SK-N-SH treated with all-trans-retinoic acid at 6 μM for 48 hours (cell line): ENCODE measurements around the gene ZFP3.

Experiments
- ATAC-seq: fragments of 200-7000 bp; cut with Tn5 transposase; 3 replicates; pipeline ENCODE4 v1.9.1; 2020; ENCODE audit warnings: mild to moderate bottlenecking, moderate library complexity
- ARNTL ChIP-seq: fragments of 450-650 bp; formaldehyde crosslinking; IDR thresholded peaks from 2 replicates; pipeline ENCODE4 v1.5.0; 2020; ENCODE audit warnings: low read depth, mild to moderate bottlenecking, moderate library complexity, borderline replicate concordance
- BACH2 ChIP-seq: fragments of 250-450 bp; sonication (Bioruptor Pico); IDR thresholded peaks from 2 replicates; pipeline ENCODE4 v1.9.0; 2021; ENCODE audit warnings: mild to moderate bottlenecking, borderline replicate concordance
- CSDC2 ChIP-seq: fragments of 250-450 bp; sonication (Bioruptor Pico); IDR thresholded peaks from 2 replicates; pipeline ENCODE4 v1.5.0; 2020; ENCODE audit warnings: mild to moderate bottlenecking, moderate library complexity
- ESRRG ChIP-seq: fragments of 250-450 bp; sonication (Bioruptor Pico); IDR thresholded peaks from 2 replicates; pipeline ENCODE4 v1.6.1; 2021; ENCODE audit warnings: mild to moderate bottlenecking
- GLIS3 ChIP-seq: fragments of 250-450 bp; sonication (Bioruptor Pico); IDR thresholded peaks from 2 replicates; pipeline ENCODE4 v1.5.0; 2020; ENCODE audit warnings: mild to moderate bottlenecking, moderate library complexity
- OSR1 ChIP-seq: fragments of 250-450 bp; sonication (Bioruptor Pico); IDR thresholded peaks from 2 replicates; pipeline ENCODE4 v1.8.0; 2022; ENCODE audit warnings: moderate library complexity, mild to moderate bottlenecking, inconsistent platforms
- RARB ChIP-seq: fragments of 250-450 bp; sonication (Bioruptor Pico); IDR thresholded peaks from 2 replicates; pipeline ENCODE4 v1.8.0; 2021; ENCODE audit warnings: mild to moderate bottlenecking, moderate library complexity
- SNAI2 ChIP-seq: fragments of 250-450 bp; sonication (Bioruptor Pico); IDR thresholded peaks from 2 replicates; pipeline ENCODE4 v1.5.0; 2020; ENCODE audit warnings: mild to moderate bottlenecking, moderate library complexity
- ZFP3 ChIP-seq: fragments of 250-450 bp; sonication (Bioruptor Pico); IDR thresholded peaks from 2 replicates; pipeline ENCODE4 v1.5.0; 2020; ENCODE audit warnings: mild to moderate bottlenecking, moderate library complexity
- ZFP30 ChIP-seq: fragments of 450-650 bp; formaldehyde crosslinking; IDR thresholded peaks from 2 replicates; pipeline ENCODE4 v1.5.0; 2022; ENCODE audit warnings: mild to moderate bottlenecking, moderate library complexity
- ZNF565 ChIP-seq: fragments of 450-650 bp; formaldehyde crosslinking; conservative IDR thresholded peaks from 2 replicates; pipeline ENCODE4 v1.5.0; 2020; ENCODE audit warnings: low read depth, mild to moderate bottlenecking, moderate library complexity
- ZNF8 ChIP-seq: fragments of 450-650 bp; formaldehyde crosslinking; IDR thresholded peaks from 2 replicates; pipeline ENCODE4 v1.5.0; 2020; ENCODE audit warnings: mild to moderate bottlenecking, moderate library complexity
- TF ChIP-seq, protein P1 (sequence below): fragments of 250-450 bp; sonication (Bioruptor Pico); IDR thresholded peaks from 2 replicates; pipeline ENCODE4 v1.5.0; 2020; ENCODE audit warnings: mild to moderate bottlenecking, moderate library complexity
- TF ChIP-seq, protein P2 (sequence below): fragments of 250-450 bp; sonication (Bioruptor Pico); IDR thresholded peaks from 2 replicates; pipeline ENCODE4 v1.8.0; 2020; ENCODE audit warnings: mild to moderate bottlenecking, moderate library complexity, borderline replicate concordance
- TF ChIP-seq, protein P3 (sequence below): fragments of 250-450 bp; sonication (Bioruptor Pico); IDR thresholded peaks from 2 replicates; pipeline ENCODE4 v1.8.0; 2021; ENCODE audit warnings: low read depth, mild to moderate bottlenecking, moderate library complexity, borderline replicate concordance
- TF ChIP-seq, protein P4 (sequence below): fragments of 250-450 bp; sonication (Bioruptor Pico); IDR thresholded peaks from 2 replicates; pipeline ENCODE4 v1.5.1; 2021; ENCODE audit warnings: mild to moderate bottlenecking, moderate library complexity
- TF ChIP-seq, protein P5 (sequence below): fragments of 250-450 bp; sonication (Bioruptor Pico); IDR thresholded peaks from 2 replicates; pipeline ENCODE4 v1.5.1; 2020; ENCODE audit warnings: low read depth, mild to moderate bottlenecking, moderate library complexity

The ZFP3 gene

DNA sequence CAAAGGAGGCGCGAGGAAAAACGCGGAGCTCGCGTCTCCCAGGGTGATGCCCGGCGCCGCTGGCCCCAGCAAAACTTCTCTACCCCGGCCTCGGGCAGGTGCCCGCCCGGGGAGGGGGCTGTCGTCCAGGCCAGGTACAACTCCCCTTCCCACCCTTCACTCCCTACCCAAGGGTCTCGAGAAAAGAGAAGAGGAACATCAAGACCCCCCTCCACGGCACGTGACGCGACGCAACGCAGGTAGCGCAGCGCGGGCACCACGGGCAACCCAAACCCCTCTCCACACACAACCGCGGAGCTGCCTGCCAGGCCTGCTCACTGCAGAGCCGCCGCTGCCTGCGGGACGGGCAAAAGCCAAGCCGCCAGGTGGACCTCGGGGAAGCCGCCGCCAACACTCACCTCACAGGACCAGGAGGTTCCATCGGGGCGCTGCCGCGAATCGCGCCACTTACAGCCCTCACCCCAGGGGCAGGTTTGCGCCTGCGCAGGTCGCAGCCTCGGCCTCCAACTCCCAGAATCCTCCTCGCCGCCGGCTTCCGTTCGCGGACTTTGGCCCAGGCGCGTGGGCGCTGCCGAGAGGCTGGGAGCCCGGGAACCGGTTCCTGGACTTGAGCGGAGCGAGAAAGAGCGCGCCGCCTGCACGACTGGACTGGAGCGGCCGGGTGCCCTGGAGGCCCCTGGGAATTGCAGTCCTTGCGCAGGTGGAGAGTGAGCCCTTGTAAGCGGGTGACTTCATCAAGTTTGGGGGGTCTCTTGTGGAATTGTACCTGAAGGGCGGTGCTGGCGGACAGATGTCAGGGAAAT is 33.3 kb downstream of the ZFP3 start, which contains the start of gene ZNF232:
TSS of gene ZNF232 (minus strand) at position 477 of the 803 bp plus-strand sequence. CDS start at position 421, 56 bp downstream.
- 0 out of 2 replicates have a peak, but pooled peaks have one; percentile 70 for TF ChIP-seq CSDC2 (CRISPR knock-in tag)
- TF ChIP-seq, protein P1, sequence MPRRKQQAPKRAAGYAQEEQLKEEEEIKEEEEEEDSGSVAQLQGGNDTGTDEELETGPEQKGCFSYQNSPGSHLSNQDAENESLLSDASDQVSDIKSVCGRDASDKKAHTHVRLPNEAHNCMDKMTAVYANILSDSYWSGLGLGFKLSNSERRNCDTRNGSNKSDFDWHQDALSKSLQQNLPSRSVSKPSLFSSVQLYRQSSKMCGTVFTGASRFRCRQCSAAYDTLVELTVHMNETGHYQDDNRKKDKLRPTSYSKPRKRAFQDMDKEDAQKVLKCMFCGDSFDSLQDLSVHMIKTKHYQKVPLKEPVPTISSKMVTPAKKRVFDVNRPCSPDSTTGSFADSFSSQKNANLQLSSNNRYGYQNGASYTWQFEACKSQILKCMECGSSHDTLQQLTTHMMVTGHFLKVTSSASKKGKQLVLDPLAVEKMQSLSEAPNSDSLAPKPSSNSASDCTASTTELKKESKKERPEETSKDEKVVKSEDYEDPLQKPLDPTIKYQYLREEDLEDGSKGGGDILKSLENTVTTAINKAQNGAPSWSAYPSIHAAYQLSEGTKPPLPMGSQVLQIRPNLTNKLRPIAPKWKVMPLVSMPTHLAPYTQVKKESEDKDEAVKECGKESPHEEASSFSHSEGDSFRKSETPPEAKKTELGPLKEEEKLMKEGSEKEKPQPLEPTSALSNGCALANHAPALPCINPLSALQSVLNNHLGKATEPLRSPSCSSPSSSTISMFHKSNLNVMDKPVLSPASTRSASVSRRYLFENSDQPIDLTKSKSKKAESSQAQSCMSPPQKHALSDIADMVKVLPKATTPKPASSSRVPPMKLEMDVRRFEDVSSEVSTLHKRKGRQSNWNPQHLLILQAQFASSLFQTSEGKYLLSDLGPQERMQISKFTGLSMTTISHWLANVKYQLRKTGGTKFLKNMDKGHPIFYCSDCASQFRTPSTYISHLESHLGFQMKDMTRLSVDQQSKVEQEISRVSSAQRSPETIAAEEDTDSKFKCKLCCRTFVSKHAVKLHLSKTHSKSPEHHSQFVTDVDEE (CRISPR knock-in tag): 0 out of 2 replicates have a peak, but pooled peaks have one; percentile 20
- TF ChIP-seq, protein P2, sequence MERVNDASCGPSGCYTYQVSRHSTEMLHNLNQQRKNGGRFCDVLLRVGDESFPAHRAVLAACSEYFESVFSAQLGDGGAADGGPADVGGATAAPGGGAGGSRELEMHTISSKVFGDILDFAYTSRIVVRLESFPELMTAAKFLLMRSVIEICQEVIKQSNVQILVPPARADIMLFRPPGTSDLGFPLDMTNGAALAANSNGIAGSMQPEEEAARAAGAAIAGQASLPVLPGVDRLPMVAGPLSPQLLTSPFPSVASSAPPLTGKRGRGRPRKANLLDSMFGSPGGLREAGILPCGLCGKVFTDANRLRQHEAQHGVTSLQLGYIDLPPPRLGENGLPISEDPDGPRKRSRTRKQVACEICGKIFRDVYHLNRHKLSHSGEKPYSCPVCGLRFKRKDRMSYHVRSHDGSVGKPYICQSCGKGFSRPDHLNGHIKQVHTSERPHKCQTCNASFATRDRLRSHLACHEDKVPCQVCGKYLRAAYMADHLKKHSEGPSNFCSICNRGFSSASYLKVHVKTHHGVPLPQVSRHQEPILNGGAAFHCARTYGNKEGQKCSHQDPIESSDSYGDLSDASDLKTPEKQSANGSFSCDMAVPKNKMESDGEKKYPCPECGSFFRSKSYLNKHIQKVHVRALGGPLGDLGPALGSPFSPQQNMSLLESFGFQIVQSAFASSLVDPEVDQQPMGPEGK: no peak
- ATAC-seq: peak; percentile 98

DNA sequence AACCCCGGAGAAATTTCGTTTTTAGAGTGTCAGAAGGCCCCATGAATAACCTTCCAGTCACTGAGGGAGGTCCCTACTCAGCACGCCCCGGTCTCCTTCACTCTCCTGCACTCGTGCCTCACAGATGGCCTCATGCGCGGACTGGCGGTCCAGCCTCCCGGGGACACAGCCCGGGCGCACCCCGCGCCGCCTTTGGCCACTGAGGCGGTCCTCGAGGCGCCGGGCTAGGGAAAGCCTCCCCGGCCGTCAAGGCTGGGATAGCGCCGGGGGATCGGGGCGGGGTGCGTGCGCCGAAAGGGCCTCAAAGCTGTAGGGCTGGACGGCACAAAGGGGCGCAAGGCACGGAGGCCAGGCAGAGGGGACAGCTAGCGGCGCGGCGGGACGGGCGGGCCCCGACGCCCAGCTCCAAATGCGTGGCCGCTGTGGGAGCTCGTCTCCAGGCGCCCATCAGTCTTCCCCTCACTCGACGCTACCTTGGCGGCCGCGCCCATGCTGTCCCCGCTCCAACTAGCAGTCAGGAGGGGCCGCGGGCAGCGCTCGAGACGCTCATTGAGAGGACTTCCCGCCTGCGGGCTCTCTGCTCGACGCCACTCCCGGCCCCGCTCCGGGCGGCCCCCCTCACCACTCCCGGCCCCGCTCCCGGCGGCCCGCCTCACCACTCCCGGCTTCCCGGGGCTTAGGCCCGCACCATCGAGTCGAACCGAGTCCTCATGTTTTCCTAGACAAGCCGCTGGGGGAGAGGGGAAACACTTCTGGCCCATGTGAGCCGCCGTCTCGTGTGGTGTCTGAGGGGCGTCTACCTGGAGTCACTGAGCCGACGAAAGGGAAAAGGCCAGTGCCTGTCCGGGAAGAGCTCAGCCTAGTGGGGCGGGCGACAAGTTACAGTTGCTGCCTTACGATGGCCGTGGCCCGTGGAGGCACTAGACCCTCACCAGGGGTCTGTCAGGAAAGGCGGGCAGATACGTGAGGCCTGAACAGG is 37.7 kb downstream of the ZFP3 start, which contains the start of gene USP6:
TSS of gene USP6 (plus strand) at position 360 of the 979 bp plus-strand sequence. CDS start 14,336 bp downstream, outside the sequence.
- ATAC-seq: no peak
- no peak for TF ChIP-seq BACH2 (CRISPR knock-in tag)
- TF ChIP-seq ZFP30 (CRISPR knock-in tag): no peak
- no peak for TF ChIP-seq SNAI2 (CRISPR knock-in tag)
- TF ChIP-seq ZNF565 (CRISPR knock-in tag): no peak
- TF ChIP-seq ESRRG (CRISPR knock-in tag): no peak
- no peak for TF ChIP-seq ZFP3 (CRISPR knock-in tag)

DNA sequence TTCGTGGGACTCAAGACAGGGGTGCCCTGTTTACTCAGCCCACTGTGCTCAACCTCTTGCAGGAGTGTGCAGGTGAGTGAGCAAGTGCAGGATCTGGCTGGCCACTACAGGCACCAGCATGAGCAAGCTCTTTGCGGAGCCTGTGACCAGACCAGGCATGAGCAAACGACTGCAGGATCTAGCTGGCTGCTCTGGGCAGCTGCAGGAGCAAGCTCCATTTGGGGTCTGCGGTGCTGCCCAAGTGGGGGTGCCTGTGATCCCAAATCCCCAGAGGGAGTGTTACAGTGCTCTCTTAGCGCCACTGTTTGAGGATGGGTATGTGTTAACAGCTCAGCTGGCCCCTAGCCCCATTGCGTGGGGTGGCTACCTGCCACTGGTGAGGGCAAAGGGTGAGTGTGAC is 40.0 kb downstream of the ZFP3 start:
- TF ChIP-seq, protein P2: no peak
- no peak for TF ChIP-seq ZFP30 (CRISPR knock-in tag)
- TF ChIP-seq GLIS3 (CRISPR knock-in tag): no peak
- TF ChIP-seq ZFP3 (CRISPR knock-in tag): no peak
- TF ChIP-seq, protein P3, sequence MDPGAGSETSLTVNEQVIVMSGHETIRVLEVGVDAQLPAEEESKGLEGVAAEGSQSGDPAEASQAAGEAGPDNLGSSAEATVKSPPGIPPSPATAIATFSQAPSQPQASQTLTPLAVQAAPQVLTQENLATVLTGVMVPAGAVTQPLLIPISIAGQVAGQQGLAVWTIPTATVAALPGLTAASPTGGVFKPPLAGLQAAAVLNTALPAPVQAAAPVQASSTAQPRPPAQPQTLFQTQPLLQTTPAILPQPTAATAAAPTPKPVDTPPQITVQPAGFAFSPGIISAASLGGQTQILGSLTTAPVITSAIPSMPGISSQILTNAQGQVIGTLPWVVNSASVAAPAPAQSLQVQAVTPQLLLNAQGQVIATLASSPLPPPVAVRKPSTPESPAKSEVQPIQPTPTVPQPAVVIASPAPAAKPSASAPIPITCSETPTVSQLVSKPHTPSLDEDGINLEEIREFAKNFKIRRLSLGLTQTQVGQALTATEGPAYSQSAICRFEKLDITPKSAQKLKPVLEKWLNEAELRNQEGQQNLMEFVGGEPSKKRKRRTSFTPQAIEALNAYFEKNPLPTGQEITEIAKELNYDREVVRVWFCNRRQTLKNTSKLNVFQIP: no peak
- no peak for TF ChIP-seq ARNTL (CRISPR knock-in tag)
- no peak for TF ChIP-seq ESRRG (CRISPR knock-in tag)
- TF ChIP-seq, protein P4, sequence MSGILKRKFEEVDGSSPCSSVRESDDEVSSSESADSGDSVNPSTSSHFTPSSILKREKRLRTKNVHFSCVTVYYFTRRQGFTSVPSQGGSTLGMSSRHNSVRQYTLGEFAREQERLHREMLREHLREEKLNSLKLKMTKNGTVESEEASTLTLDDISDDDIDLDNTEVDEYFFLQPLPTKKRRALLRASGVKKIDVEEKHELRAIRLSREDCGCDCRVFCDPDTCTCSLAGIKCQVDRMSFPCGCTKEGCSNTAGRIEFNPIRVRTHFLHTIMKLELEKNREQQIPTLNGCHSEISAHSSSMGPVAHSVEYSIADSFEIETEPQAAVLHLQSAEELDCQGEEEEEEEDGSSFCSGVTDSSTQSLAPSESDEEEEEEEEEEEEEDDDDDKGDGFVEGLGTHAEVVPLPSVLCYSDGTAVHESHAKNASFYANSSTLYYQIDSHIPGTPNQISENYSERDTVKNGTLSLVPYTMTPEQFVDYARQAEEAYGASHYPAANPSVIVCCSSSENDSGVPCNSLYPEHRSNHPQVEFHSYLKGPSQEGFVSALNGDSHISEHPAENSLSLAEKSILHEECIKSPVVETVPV (CRISPR knock-in tag): no peak
- TF ChIP-seq, protein P1 (CRISPR knock-in tag): no peak
- no peak for TF ChIP-seq RARB (CRISPR knock-in tag)
- no peak for TF ChIP-seq OSR1 (CRISPR knock-in tag)
- TF ChIP-seq ZNF565 (CRISPR knock-in tag): no peak
- no peak for TF ChIP-seq BACH2 (CRISPR knock-in tag)
- TF ChIP-seq, protein P5, sequence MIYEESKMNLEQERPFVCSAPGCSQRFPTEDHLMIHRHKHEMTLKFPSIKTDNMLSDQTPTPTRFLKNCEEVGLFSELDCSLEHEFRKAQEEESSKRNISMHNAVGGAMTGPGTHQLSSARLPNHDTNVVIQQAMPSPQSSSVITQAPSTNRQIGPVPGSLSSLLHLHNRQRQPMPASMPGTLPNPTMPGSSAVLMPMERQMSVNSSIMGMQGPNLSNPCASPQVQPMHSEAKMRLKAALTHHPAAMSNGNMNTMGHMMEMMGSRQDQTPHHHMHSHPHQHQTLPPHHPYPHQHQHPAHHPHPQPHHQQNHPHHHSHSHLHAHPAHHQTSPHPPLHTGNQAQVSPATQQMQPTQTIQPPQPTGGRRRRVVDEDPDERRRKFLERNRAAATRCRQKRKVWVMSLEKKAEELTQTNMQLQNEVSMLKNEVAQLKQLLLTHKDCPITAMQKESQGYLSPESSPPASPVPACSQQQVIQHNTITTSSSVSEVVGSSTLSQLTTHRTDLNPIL: no peak
- no peak for TF ChIP-seq CSDC2 (CRISPR knock-in tag)
- no peak for TF ChIP-seq ZNF8 (CRISPR knock-in tag)
- TF ChIP-seq SNAI2 (CRISPR knock-in tag): no peak

More for the DNA sequence above, 40.0 kb downstream of the ZFP3 start:
- no peak for ATAC-seq
